ENCODE data around the gene PEX7. TPM values are rescaled to one million over a fixed set of nuclear protein-coding genes. Genes with fewer than 3 reads are reported as not detected.
"Not testable (repeated sequence)": the region's sequence is repeated elsewhere in the genome, so short reads cannot be mapped to it uniquely, and the experiment has no call there.

PEX7 gene
- polyA plus RNA-seq, 1 experiment = 5.6 TPM

DNA sequence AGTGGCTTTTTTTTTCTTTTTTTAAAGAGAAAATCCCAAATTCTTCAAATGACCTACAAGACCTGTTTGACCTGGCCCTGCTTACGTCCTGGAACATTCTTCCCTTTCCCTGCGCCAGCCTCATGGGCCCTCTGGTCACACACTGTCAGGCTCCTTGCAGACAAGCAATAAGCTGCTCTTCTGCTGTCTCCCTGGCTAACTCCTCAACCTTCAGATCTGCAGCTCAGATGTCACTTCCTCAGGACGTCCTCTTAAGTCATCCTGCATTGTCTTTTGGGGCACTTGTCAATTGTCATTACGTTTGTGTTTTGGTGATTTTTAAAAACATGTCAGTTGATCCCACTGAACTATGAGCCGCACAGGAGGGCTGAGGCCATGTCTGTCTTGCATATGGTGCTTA lies 70.8 kb downstream of the PEX7 start:
- ChIA-PET POLR2A (no interaction called here), CTCF (no interaction called here)
- no peaks in the 10 kb centered on the region for H3K36me3 ChIP-seq (ENCODE audit: control insufficient read depth, insufficient read depth, low read length)
- no peak for TF ChIP-seq CTCF (IDR thresholded peaks at IDR 0.05; ENCODE audit: insufficient read depth, low read depth, low read length)
- DNase-seq (ENCODE audit: low read depth) = no peak
- H3K4me3 ChIP-seq (ENCODE audit: low read depth, low read length) = no peak overlapping the region
- no peaks in the 10 kb centered on the region for H3K27me3 ChIP-seq (ENCODE audit: control insufficient read depth, insufficient read depth, low read length)

DNA sequence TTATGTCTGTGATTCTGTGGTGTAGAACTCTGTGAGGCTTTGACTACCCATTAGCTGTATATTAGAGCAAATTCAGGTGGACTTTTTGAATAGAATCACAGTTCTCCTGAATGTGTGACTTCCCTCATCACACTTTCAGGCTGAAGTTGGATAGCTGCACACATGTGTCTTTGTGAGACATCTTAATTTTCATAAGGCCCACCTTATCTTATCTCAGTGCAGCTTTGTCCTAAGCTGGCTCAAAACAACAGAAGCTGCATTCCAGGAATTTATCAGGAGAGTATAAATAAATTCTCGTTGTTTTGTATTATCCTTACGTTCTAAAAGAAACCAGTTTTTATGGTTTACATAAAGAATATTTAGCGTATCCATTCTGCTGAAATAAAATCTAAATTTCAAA lies 73.5 kb downstream of the PEX7 start:
- no peak for DNase-seq (ENCODE audit: low read depth)
- ChIA-PET POLR2A (no interaction called here), CTCF (no interaction called here)
- Histone ChIP-seq H3K27me3 (ENCODE audit: control insufficient read depth, insufficient read depth, low read length) (no peaks in the 10 kb centered on the region), H3K36me3 (ENCODE audit: control insufficient read depth, insufficient read depth, low read length) (peaks cover 4% of the 10 kb centered on the region), H3K4me3 (ENCODE audit: low read depth, low read length) (no peak overlapping the region)
- no peak for TF ChIP-seq CTCF (IDR thresholded peaks at IDR 0.05; ENCODE audit: insufficient read depth, low read depth, low read length)

GRCh38 chr6:136897071-136897470 lies 74.7 kb downstream of the PEX7 start:
- no peak for DNase-seq (ENCODE audit: low read depth)
- H3K4me3 ChIP-seq (ENCODE audit: low read depth, low read length) = no peak overlapping the region
- no peaks in the 10 kb centered on the region for H3K27me3 ChIP-seq (ENCODE audit: control insufficient read depth, insufficient read depth, low read length)
- POLR2A ChIA-PET = no interaction called here
- no peak for TF ChIP-seq CTCF (IDR thresholded peaks at IDR 0.05; ENCODE audit: insufficient read depth, low read depth, low read length)
- CTCF ChIA-PET = interaction anchor here (0.6 to 1.2 kb wide), 2 partner anchors 16 to 1423 kb away, joined by 3 read pairs; no protein-coding TSS in a partner anchor
- peaks cover 4% of the 10 kb centered on the region for H3K36me3 ChIP-seq (ENCODE audit: control insufficient read depth, insufficient read depth, low read length)

- Histone ChIP-seq H3K27me3 (ENCODE audit: control insufficient read depth, insufficient read depth, low read length) (no peaks in the 10 kb centered on the region), H3K36me3 (ENCODE audit: control insufficient read depth, insufficient read depth, low read length) (peaks cover 4% of the 10 kb centered on the region), H3K4me3 (ENCODE audit: low read depth, low read length) (no peak overlapping the region)
- no peak for DNase-seq (ENCODE audit: low read depth)
- ChIA-PET POLR2A (no interaction called here), CTCF (no interaction called here)
- TF ChIP-seq CTCF (IDR thresholded peaks at IDR 0.05; ENCODE audit: insufficient read depth, low read depth, low read length) = no peak
These were observed 78.9 kb downstream of the PEX7 start for GRCh38 chr6:136901212-136901784.

GRCh38 chr6:136904477-136904876 lies 82.1 kb downstream of the PEX7 start:
- POLR2A ChIA-PET; DNase-seq (ENCODE audit: low read depth); H3K36me3 ChIP-seq (ENCODE audit: control insufficient read depth, insufficient read depth, low read length); CTCF ChIA-PET; H3K4me3 ChIP-seq (ENCODE audit: low read depth, low read length); H3K27me3 ChIP-seq (ENCODE audit: control insufficient read depth, insufficient read depth, low read length): not testable (repeated sequence)

DNA sequence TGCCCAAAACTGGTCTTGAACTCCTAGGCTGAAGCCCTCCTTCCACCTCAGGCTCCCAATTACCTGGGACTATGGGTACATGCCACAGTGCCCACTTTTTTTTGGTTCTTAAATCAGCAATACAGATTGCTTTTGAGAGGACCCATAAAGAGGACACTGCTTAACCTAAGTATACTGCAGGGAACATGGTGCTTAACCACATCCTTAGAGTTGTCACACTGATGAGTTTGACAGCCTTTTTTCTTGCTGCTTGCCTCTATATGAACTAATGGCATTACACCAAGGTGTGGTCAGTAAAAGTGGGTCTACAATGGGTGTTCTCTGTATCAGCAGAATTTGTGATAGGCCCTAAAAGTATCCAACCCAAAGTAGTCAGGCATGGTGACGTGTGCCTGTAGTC lies 92.6 kb downstream of the PEX7 start:
- TF ChIP-seq CTCF (IDR thresholded peaks at IDR 0.05; ENCODE audit: insufficient read depth, low read depth, low read length) = no peak
- no peaks in the 10 kb centered on the region for H3K27me3 ChIP-seq (ENCODE audit: control insufficient read depth, insufficient read depth, low read length)
- H3K4me3 ChIP-seq (ENCODE audit: low read depth, low read length) = no peak overlapping the region
- ChIA-PET CTCF (no interaction called here), POLR2A (no interaction called here)
- H3K36me3 ChIP-seq (ENCODE audit: control insufficient read depth, insufficient read depth, low read length) = no peaks in the 10 kb centered on the region
- DNase-seq (ENCODE audit: low read depth) = no peak
